ENCODE data around the gene AGTPBP1.

Gene AGTPBP1

GRCh38 chr9:85740787-85741094 lies 1.0 kb downstream of the AGTPBP1 start:
- Histone ChIP-seq H3K9me2 (replicated peaks; ENCODE audit: insufficient read depth, low read length) (no peaks in the 10 kb centered on the region), H3F3A (ENCODE audit: insufficient read depth, low read length) (peaks cover 14% of the 10 kb centered on the region), H3K27ac (ENCODE audit: low read length) (peak overlapping the region; percentile 85; the same call in 1 of the 2 replicates), H3K9me3 (replicated peaks; ENCODE audit: insufficient read depth, low read length) (no peaks in the 10 kb centered on the region), H3K36me3 (replicated peaks; ENCODE audit: insufficient read depth, low read length) (no peaks in the 10 kb centered on the region), H2AFZ (ENCODE audit: low read length) (peak overlapping the region; percentile 95), H4K20me1 (ENCODE audit: insufficient read depth, low read length) (no peaks in the 10 kb centered on the region), H3K4me3 (ENCODE audit: low read length) (peak overlapping the region; percentile 96), H3K9ac (ENCODE audit: low read length) (peak overlapping the region; percentile 89), H3K79me2 (ENCODE audit: low read length) (peaks cover 58% of the 10 kb centered on the region), H3K4me2 (ENCODE audit: low read depth, low read length) (peak overlapping the region; percentile 83), H3K27me3 (replicated peaks; ENCODE audit: insufficient read depth, low read length) (no peaks in the 10 kb centered on the region), H3K4me1 (ENCODE audit: low read length) (0 out of 2 replicates have a peak, but pooled peaks cover 5% of the 10 kb centered on the region)
- DNase-seq, result no peak
- TF ChIP-seq EZH2 (optimal IDR thresholded peaks at IDR 0.05; ENCODE audit: low read depth, low read length), result no peak
- no peak for TF ChIP-seq EZH2phosphoT487 (IDR thresholded peaks at IDR 0.05; ENCODE audit: low read length)
- no peak for TF ChIP-seq CTCF (IDR thresholded peaks at IDR 0.05; ENCODE audit: low read length)

- Histone ChIP-seq H3K9me3 (replicated peaks; ENCODE audit: insufficient read depth, low read length) (no peaks in the 10 kb centered on the region), H3K27me3 (replicated peaks; ENCODE audit: insufficient read depth, low read length) (no peaks in the 10 kb centered on the region), H3K4me3 (ENCODE audit: low read length) (no peak overlapping the region), H3K36me3 (replicated peaks; ENCODE audit: insufficient read depth, low read length) (no peaks in the 10 kb centered on the region), H3F3A (ENCODE audit: insufficient read depth, low read length) (peaks cover 14% of the 10 kb centered on the region), H3K4me1 (ENCODE audit: low read length) (0 out of 2 replicates have a peak, but pooled peaks cover 5% of the 10 kb centered on the region), H3K79me2 (ENCODE audit: low read length) (peaks cover 81% of the 10 kb centered on the region), H3K4me2 (ENCODE audit: low read depth, low read length) (no peak overlapping the region), H2AFZ (ENCODE audit: low read length) (no peak overlapping the region), H4K20me1 (ENCODE audit: insufficient read depth, low read length) (no peaks in the 10 kb centered on the region), H3K9ac (ENCODE audit: low read length) (no peak overlapping the region), H3K9me2 (replicated peaks; ENCODE audit: insufficient read depth, low read length) (no peaks in the 10 kb centered on the region), H3K27ac (ENCODE audit: low read length) (no peak overlapping the region)
- DNase-seq, result no peak
- TF ChIP-seq EZH2 (optimal IDR thresholded peaks at IDR 0.05; ENCODE audit: low read depth, low read length) (no peak), CTCF (IDR thresholded peaks at IDR 0.05; ENCODE audit: low read length) (no peak), EZH2phosphoT487 (IDR thresholded peaks at IDR 0.05; ENCODE audit: low read length) (no peak)
These were observed 3.2 kb downstream of the AGTPBP1 start for GRCh38 chr9:85738509-85738908.

GRCh38 chr9:85737671-85738070 lies 4.1 kb downstream of the AGTPBP1 start:
- H3K4me3 ChIP-seq (ENCODE audit: low read length), result no peak overlapping the region
- 0 out of 2 replicates have a peak, but pooled peaks cover under 1% of the 10 kb centered on the region for H3K4me1 ChIP-seq (ENCODE audit: low read length)
- H3K9me2 ChIP-seq (replicated peaks; ENCODE audit: insufficient read depth, low read length), result no peaks in the 10 kb centered on the region
- H4K20me1 ChIP-seq (ENCODE audit: insufficient read depth, low read length), result no peaks in the 10 kb centered on the region
- H3K4me2 ChIP-seq (ENCODE audit: low read depth, low read length), result no peak overlapping the region
- TF ChIP-seq EZH2 (optimal IDR thresholded peaks at IDR 0.05; ENCODE audit: low read depth, low read length), result no peak
- TF ChIP-seq CTCF (IDR thresholded peaks at IDR 0.05; ENCODE audit: low read length), result no peak
- no peak for TF ChIP-seq EZH2phosphoT487 (IDR thresholded peaks at IDR 0.05; ENCODE audit: low read length)
- H3K27ac ChIP-seq (ENCODE audit: low read length), result no peak overlapping the region
- H3K9me3 ChIP-seq (replicated peaks; ENCODE audit: insufficient read depth, low read length), result no peaks in the 10 kb centered on the region
- no peak for DNase-seq
- H2AFZ ChIP-seq (ENCODE audit: low read length), result no peak overlapping the region
- no peak overlapping the region for H3K9ac ChIP-seq (ENCODE audit: low read length)
- H3K36me3 ChIP-seq (replicated peaks; ENCODE audit: insufficient read depth, low read length), result no peaks in the 10 kb centered on the region
- H3K79me2 ChIP-seq (ENCODE audit: low read length), result peaks cover 89% of the 10 kb centered on the region
- peaks cover 14% of the 10 kb centered on the region for H3F3A ChIP-seq (ENCODE audit: insufficient read depth, low read length)
- H3K27me3 ChIP-seq (replicated peaks; ENCODE audit: insufficient read depth, low read length), result no peaks in the 10 kb centered on the region

Data from MM.1S (cell line).